LNCaP clone FGC (cell line): ENCODE measurements around the gene COL6A2.

Source experiments
- DNase-seq: peaks from one replicate; pipeline ENCODE4 v3.0.0-alpha.2; 2011; ENCODE audit warnings: low read depth
- H3K4me3 ChIP-seq: 2 replicates; pipeline ENCODE4 v1.5.1; 2011; ENCODE audit warnings: mild to moderate bottlenecking, low read depth, low read length, control low read depth
- CTCF ChIP-seq: IDR thresholded peaks from 2 replicates; pipeline ENCODE4 v1.5.1; 2012; ENCODE audit warnings: mild to moderate bottlenecking; ENCODE audit not compliant: control insufficient read depth, insufficient read depth; ENCODE audit errors: extremely low read depth

COL6A2 gene

GRCh38 chr21:46129846-46130651 lies 32.1 kb downstream of the COL6A2 start:
- H3K4me3 ChIP-seq = no peak overlapping the region
- DNase-seq = no peak
- TF ChIP-seq CTCF = no peak

- DNase-seq = no peak
- TF ChIP-seq CTCF = no peak
- no peak overlapping the region for H3K4me3 ChIP-seq
Observed at GRCh38 chr21:46130831-46131587, 33.1 kb downstream of the COL6A2 start.

- no peak for DNase-seq
- TF ChIP-seq CTCF = no peak
- H3K4me3 ChIP-seq = no peak overlapping the region
Observed at GRCh38 chr21:46131588-46131837, 33.6 kb downstream of the COL6A2 start.

DNA sequence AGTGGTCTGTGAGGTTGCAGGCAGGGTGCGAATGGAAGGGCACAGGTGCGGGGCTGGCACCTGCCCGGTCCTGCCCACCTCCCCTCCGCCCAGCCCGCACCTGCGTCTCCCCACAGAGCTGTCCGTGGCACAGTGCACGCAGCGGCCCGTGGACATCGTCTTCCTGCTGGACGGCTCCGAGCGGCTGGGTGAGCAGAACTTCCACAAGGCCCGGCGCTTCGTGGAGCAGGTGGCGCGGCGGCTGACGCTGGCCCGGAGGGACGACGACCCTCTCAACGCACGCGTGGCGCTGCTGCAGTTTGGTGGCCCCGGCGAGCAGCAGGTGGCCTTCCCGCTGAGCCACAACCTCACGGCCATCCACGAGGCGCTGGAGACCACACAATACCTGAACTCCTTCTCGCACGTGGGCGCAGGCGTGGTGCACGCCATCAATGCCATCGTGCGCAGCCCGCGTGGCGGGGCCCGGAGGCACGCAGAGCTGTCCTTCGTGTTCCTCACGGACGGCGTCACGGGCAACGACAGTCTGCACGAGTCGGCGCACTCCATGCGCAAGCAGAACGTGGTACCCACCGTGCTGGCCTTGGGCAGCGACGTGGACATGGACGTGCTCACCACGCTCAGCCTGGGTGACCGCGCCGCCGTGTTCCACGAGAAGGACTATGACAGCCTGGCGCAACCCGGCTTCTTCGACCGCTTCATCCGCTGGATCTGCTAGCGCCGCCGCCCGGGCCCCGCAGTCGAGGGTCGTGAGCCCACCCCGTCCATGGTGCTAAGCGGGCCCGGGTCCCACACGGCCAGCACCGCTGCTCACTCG lies 34.1 kb downstream of the COL6A2 start:
- H3K4me3 ChIP-seq = no peak overlapping the region
- DNase-seq = no peak
- no peak for TF ChIP-seq CTCF

DNA sequence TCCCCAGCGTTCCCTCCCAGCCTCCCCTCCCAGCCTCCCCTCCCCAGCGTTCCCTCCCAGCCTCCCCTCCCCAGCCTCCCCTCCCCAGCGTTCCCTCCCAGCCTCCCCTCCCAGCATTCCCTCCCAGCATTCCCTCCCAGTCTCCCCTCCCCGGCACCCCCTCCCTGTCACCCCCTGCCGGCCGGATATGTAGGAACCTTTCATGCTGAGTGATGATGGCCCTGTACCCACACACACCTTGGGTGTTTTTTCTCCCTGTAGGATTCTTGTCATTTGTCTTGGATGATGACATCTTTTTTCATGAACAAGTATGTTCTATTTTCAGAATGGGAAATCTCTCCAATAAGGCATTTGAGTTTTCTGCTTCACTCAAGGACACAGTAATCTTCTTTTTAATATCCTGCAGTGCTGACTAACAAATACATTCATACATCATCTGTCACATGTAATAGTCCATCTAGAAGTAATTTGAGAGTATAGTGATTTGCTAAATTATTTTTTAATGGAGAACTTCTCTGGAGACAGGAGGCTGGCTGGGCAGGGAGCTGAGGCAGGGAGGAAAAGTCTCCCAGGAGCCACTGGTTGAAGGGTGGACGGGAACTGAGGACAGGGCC lies 38.0 kb downstream of the COL6A2 start:
- TF ChIP-seq CTCF = no peak
- DNase-seq = no peak
- H3K4me3 ChIP-seq = no peak overlapping the region

GRCh38 chr21:46136739-46137349 lies 38.9 kb downstream of the COL6A2 start:
- DNase-seq = no peak
- H3K4me3 ChIP-seq = no peak overlapping the region
- no peak for TF ChIP-seq CTCF
